ENCODE results near the gene RAB35.

RAB35 gene

GRCh38 chr12:120156315-120157259 is 40.0 kb upstream of the RAB35 start:
- DNase-seq (ENCODE audit: low read depth in 1 of 2, low spot score in 1 of 2): no peak
- no peak for TF ChIP-seq GABPA (IDR thresholded peaks at IDR 0.05; ENCODE audit: low read depth)
- no peak for TF ChIP-seq POLR2AphosphoS5 (IDR thresholded peaks at IDR 0.05; ENCODE audit: low read depth)
- TF ChIP-seq SPI1 (IDR thresholded peaks at IDR 0.05; ENCODE audit: borderline replicate concordance, low read depth): no peak
- TF ChIP-seq, protein P1, sequence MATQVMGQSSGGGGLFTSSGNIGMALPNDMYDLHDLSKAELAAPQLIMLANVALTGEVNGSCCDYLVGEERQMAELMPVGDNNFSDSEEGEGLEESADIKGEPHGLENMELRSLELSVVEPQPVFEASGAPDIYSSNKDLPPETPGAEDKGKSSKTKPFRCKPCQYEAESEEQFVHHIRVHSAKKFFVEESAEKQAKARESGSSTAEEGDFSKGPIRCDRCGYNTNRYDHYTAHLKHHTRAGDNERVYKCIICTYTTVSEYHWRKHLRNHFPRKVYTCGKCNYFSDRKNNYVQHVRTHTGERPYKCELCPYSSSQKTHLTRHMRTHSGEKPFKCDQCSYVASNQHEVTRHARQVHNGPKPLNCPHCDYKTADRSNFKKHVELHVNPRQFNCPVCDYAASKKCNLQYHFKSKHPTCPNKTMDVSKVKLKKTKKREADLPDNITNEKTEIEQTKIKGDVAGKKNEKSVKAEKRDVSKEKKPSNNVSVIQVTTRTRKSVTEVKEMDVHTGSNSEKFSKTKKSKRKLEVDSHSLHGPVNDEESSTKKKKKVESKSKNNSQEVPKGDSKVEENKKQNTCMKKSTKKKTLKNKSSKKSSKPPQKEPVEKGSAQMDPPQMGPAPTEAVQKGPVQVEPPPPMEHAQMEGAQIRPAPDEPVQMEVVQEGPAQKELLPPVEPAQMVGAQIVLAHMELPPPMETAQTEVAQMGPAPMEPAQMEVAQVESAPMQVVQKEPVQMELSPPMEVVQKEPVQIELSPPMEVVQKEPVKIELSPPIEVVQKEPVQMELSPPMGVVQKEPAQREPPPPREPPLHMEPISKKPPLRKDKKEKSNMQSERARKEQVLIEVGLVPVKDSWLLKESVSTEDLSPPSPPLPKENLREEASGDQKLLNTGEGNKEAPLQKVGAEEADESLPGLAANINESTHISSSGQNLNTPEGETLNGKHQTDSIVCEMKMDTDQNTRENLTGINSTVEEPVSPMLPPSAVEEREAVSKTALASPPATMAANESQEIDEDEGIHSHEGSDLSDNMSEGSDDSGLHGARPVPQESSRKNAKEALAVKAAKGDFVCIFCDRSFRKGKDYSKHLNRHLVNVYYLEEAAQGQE (IDR thresholded peaks at IDR 0.05; ENCODE audit: insufficient replicate concordance, low read depth): no peak
- TF ChIP-seq, protein P2, sequence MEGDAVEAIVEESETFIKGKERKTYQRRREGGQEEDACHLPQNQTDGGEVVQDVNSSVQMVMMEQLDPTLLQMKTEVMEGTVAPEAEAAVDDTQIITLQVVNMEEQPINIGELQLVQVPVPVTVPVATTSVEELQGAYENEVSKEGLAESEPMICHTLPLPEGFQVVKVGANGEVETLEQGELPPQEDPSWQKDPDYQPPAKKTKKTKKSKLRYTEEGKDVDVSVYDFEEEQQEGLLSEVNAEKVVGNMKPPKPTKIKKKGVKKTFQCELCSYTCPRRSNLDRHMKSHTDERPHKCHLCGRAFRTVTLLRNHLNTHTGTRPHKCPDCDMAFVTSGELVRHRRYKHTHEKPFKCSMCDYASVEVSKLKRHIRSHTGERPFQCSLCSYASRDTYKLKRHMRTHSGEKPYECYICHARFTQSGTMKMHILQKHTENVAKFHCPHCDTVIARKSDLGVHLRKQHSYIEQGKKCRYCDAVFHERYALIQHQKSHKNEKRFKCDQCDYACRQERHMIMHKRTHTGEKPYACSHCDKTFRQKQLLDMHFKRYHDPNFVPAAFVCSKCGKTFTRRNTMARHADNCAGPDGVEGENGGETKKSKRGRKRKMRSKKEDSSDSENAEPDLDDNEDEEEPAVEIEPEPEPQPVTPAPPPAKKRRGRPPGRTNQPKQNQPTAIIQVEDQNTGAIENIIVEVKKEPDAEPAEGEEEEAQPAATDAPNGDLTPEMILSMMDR (IDR thresholded peaks at IDR 0.05; ENCODE audit: insufficient read depth, low read length): no peak
- no peaks in the 10 kb centered on the region for H3K27me3 ChIP-seq (ENCODE audit: insufficient read depth, poor library complexity, severe bottlenecking)
- H3K27ac ChIP-seq (replicated peaks): no peak overlapping the region
- no peak overlapping the region for H3K4me3 ChIP-seq (replicated peaks; ENCODE audit: insufficient read depth, low read length)

DNA sequence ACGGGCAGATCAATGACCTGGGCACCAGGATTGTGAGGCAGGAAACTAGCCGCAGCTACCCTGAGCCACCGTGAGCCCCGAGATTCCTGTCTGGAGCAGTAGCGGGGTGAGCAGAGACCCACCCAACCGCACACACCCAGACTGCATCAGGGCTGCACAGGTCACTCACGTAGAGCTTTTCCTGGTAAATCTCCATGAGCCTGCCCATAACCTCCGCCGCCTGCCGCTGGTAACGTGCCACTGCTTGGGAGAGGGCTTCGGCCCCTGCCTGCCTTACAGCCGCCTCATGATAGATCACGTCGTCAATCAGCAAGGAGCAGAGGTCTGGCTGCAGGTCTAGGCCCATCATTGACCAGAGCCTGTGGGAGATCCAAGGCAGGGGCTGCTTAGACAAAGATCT is 38.5 kb upstream of the RAB35 start:
- TF ChIP-seq, protein P1 (IDR thresholded peaks at IDR 0.05; ENCODE audit: insufficient replicate concordance, low read depth): no peak
- no peak for TF ChIP-seq GABPA (IDR thresholded peaks at IDR 0.05; ENCODE audit: low read depth)
- TF ChIP-seq SPI1 (IDR thresholded peaks at IDR 0.05; ENCODE audit: borderline replicate concordance, low read depth): no peak
- TF ChIP-seq, protein P2 (IDR thresholded peaks at IDR 0.05; ENCODE audit: insufficient read depth, low read length): no peak
- no peak for TF ChIP-seq POLR2AphosphoS5 (IDR thresholded peaks at IDR 0.05; ENCODE audit: low read depth)
- no peak for DNase-seq (ENCODE audit: low read depth in 1 of 2, low spot score in 1 of 2)

DNA sequence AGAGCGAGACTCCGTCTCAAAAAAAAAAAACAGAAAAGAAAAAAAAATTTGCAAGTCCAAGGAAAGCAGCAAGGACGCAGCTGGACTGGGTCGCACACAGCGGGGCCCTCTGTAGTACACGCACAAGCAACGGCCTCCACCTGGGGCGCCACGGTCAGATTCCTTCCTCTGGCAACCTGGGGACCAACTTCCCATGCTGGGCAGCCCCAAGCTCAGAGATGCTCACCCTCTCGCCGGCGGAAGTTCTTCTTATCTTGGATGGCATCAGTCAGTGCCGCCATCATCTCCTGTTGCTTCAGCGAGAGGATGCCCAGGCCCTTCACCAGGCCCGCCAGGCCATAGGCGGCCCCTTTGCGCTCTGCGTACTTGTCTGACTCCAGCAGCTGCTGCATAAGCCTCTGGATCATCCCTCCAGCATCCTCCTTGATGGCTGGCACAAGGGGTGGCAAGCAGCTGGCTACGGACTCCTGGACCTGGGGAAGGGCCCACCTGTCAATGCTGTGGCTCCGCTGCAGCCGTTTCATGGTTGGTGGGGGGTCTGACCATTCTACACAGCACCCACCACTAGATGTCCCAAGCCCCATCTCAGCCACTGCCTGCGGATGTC is 34.5 kb upstream of the RAB35 start:
- Histone ChIP-seq H3K27me3 (ENCODE audit: insufficient read depth, poor library complexity, severe bottlenecking) (no peaks in the 10 kb centered on the region), H3K27ac (replicated peaks) (no peak overlapping the region), H3K4me3 (replicated peaks; ENCODE audit: insufficient read depth, low read length) (no peak overlapping the region)
- TF ChIP-seq GABPA (IDR thresholded peaks at IDR 0.05; ENCODE audit: low read depth) (no peak), SPI1 (IDR thresholded peaks at IDR 0.05; ENCODE audit: borderline replicate concordance, low read depth) (no peak), POLR2AphosphoS5 (IDR thresholded peaks at IDR 0.05; ENCODE audit: low read depth) (no peak)
- TF ChIP-seq, protein P1 (IDR thresholded peaks at IDR 0.05; ENCODE audit: insufficient replicate concordance, low read depth): no peak
- TF ChIP-seq, protein P2 (IDR thresholded peaks at IDR 0.05; ENCODE audit: insufficient read depth, low read length): no peak
- DNase-seq (ENCODE audit: low read depth in 1 of 2, low spot score in 1 of 2): no peak

More for the DNA sequence above, 38.5 kb upstream of the RAB35 start:
- Histone ChIP-seq H3K27ac (replicated peaks) (no peak overlapping the region), H3K27me3 (ENCODE audit: insufficient read depth, poor library complexity, severe bottlenecking) (no peaks in the 10 kb centered on the region), H3K4me3 (replicated peaks; ENCODE audit: insufficient read depth, low read length) (no peak overlapping the region)

All from HL-60 (cell line).